ENCODE measurements around the gene MAD1L1. TPM values are rescaled to one million over a fixed set of nuclear protein-coding genes. Genes with fewer than 3 reads are reported as not detected.

MAD1L1 gene
- total and polyA plus RNA-seq, 2 of the 8 experiments (the other 6 are each of a cell fraction or from before 2014, with no cell fraction given) = 40.4 to 44.6 TPM

- Histone ChIP-seq H2BK20ac (ENCODE audit: low read length) (no peak overlapping the region), H4K8ac (ENCODE audit: extremely low read depth, insufficient read depth, low read length) (peak overlapping the region; percentile 51; the same call in 1 of the 2 replicates), H2BK120ac (replicated peaks; ENCODE audit: low read depth, low read length) (no peak overlapping the region), H2BK15ac (ENCODE audit: low read length) (no peak overlapping the region), H3K79me1 (ENCODE audit: low read depth, low read length) (no peaks in the 10 kb centered on the region; the same call in none of the 2 replicates), H2BK12ac (ENCODE audit: low read depth, low read length) (no peak overlapping the region), H2BK5ac (ENCODE audit: low read depth, low read length) (no peak overlapping the region), H3K4me2 (ENCODE audit: insufficient read depth in 1 of 2, low read depth in 2 of 2, low read length in 2 of 2) (no peak overlapping the region), H4K91ac (replicated peaks; ENCODE audit: insufficient read length, low read length) (no peak overlapping the region), H3K4me1 (replicated peaks in 1 of 4; ENCODE audit: control insufficient read depth in 3 of 4, insufficient read depth in 4 of 4, low read length in 3 of 4) (no peaks in the 10 kb centered on the region), H3K56ac (replicated peaks; ENCODE audit: insufficient read length, low read depth, low read length) (no peak overlapping the region), H3K27ac (ENCODE audit: low read depth, low read length) (no peak overlapping the region), H3K23me2 (ENCODE audit: low read depth, low read length) (no peaks in the 10 kb centered on the region), H3K14ac (ENCODE audit: insufficient read length) (no peak overlapping the region), H3K4me3 (ENCODE audit: extremely low read depth in 1 of 4, insufficient read depth in 2 of 4, low read depth in 3 of 4, low read length in 4 of 4) (no peak overlapping the region), H2AFZ (ENCODE audit: low read length) (no peak overlapping the region), H3K4ac (replicated peaks; ENCODE audit: insufficient read length, low read depth, low read length) (no peak overlapping the region), H4K5ac (ENCODE audit: insufficient read length, low read depth, low read length) (no peak overlapping the region), H3K9ac (replicated peaks in 1 of 4; ENCODE audit: extremely low read depth in 1 of 4, low read depth in 3 of 4, low read length in 3 of 4) (no peak overlapping the region), H3K18ac (ENCODE audit: extremely low read depth, low read length) (no peak overlapping the region), H3K36me3 (ENCODE audit: control insufficient read depth in 2 of 4, insufficient read depth in 4 of 4, low read length in 3 of 4) (peaks cover 0 to 23% (median 9%) of the 10 kb centered on the region in 4 experiments; a peak in 5 of 8 replicates), H4K20me1 (replicated peaks in 1 of 2; ENCODE audit: control insufficient read depth in 1 of 2, insufficient read depth in 2 of 2, low read length in 2 of 2) (peaks cover 0 to 8% of the 10 kb centered on the region in 2 experiments), H2AK5ac (ENCODE audit: low read depth, low read length) (no peak overlapping the region), H3K27me3 (replicated peaks in 1 of 4; ENCODE audit: control insufficient read depth in 3 of 4, extremely low read depth in 1 of 4, insufficient read depth in 3 of 4, low read length in 3 of 4) (no peaks in the 10 kb centered on the region), H3K23ac (ENCODE audit: insufficient read length) (no peak overlapping the region), H3K79me2 (ENCODE audit: control insufficient read depth in 1 of 2, insufficient read depth in 2 of 2, low read length in 2 of 2) (peaks cover 0 to 10% of the 10 kb centered on the region in 2 experiments; a peak in 1 of 4 replicates), H3K9me3 (ENCODE audit: insufficient read depth in 2 of 2, low read depth in 1 of 2, low read length in 1 of 2) (peaks cover 14 to 18% of the 10 kb centered on the region in 2 experiments)
- DNase-seq (ENCODE audit: low read depth in 1 of 2, low spot score in 2 of 2) (no peak), FAIRE-seq (no peak)
- TF ChIP-seq BACH1 (IDR thresholded peaks at IDR 0.05; ENCODE audit: low read length) (no peak), SRF (IDR thresholded peaks at IDR 0.05; ENCODE audit: low read depth, low read length) (no peak), SIRT6 (IDR thresholded peaks at IDR 0.05; ENCODE audit: low read length) (no peak), CHD2 (IDR thresholded peaks at IDR 0.05; ENCODE audit: low read length) (no peak), EGR1 (IDR thresholded peaks at IDR 0.05; ENCODE audit: borderline replicate concordance, low read depth, low read length) (no peak), KDM5A (IDR thresholded peaks at IDR 0.05; ENCODE audit: low read length) (no peak), TBP (IDR thresholded peaks at IDR 0.05; ENCODE audit: low read depth, low read length) (no peak)
- WGBS, 2 experiments (ENCODE audit: extremely low coverage in 1 of 2, insufficient coverage in 1 of 2, insufficient read length in 1 of 2, insufficient replicate concordance in 2 of 2, low coverage in 1 of 2, low lambda C conversion rate in 2 of 2, missing lambda C conversion rate in 1 of 2) = 90% methylated on average over 18 of the region's 19 CpGs; no CpG with 5 or more reads in 1 of the 2 experiments
- ChIA-PET CTCF (ENCODE audit: partially characterized antibody) (interaction anchor here (0.5 to 2.6 kb wide), 17 partner anchors 10 to 260 kb away, joined by 3 to 8 read pairs (median 3); no protein-coding TSS in a partner anchor), POLR2A (ENCODE audit: partially characterized antibody) (no interaction called here)
Observed at GRCh38 chr7:2193575-2194305, 39.0 kb downstream of the MAD1L1 start.
